HG03159 (cell line): ENCODE results near the gene TEAD3.

Experiments used
- ATAC-seq: cut with Tn5 transposase; IDR thresholded peaks from one replicate; pipeline ENCODE4 v1.9.1; 2021; ENCODE audit warnings: mild to moderate bottlenecking, moderate library complexity; ENCODE audit not compliant: unreplicated experiment

TEAD3 gene

DNA sequence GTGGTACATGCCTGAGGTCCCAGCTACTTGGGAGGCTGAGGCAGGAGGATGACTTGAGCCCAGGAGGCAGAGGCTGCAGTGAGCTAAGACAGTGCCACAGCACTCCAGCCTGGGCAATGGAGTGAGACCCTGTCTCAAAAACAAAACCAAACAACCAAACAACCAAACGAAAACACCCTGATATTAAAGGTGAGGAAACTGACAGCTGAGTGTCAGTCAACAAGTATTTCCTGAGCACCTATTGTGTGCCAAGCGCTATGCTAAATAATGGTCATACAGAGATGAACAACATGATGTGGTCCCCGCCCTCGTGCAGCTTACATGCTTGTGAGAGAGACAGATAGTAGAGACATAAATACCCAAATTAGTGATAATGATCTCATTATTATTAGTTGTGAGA is 17.7 kb upstream of the TEAD3 start:
- no peak for ATAC-seq

DNA sequence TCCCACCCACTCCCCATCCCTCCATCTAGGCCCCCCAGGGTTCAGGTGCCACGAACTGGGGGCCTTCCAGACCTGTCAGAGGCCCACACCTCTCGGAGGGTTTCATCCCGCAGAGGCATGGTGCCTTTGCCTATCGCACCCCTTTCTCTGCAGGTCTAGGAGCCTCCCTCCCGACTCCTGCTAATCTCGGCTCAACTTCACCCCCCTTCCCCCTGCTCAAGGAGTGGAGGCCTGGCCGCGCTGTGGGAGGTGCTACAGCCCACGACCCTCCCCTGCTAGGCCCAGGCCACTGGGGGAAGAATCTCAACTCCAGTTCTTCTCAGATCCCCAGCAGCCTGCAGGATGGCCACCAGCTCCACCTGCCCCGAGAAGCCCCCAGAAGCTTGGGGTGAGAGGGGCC is 15.9 kb upstream of the TEAD3 start, which contains the start of gene TULP1:
TSS of gene TULP1 (minus strand) at position 157 of the 400 bp plus-strand sequence. CDS start at position 119, 38 bp downstream.
- ATAC-seq: no peak

DNA sequence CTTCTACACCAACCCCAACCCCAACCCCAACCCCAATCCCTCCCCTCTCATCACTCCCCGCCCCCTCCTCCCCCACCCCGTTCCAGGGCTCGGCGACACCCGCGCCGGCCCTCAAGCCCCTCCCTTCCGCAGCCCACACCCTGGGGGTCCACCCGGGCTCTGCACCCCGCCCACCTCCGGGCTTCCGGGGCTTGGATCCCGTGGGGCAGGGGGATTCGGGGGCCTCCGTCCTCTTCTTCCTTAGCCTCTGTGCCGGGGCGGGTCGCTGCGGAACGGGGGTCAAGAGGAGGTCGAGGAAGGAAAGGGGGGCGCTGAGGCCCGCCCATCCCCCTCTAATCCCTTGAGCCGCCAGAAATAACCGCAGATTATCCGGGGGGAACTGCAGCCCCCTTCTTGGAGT is 15.1 kb upstream of the TEAD3 start:
- ATAC-seq: no peak

DNA sequence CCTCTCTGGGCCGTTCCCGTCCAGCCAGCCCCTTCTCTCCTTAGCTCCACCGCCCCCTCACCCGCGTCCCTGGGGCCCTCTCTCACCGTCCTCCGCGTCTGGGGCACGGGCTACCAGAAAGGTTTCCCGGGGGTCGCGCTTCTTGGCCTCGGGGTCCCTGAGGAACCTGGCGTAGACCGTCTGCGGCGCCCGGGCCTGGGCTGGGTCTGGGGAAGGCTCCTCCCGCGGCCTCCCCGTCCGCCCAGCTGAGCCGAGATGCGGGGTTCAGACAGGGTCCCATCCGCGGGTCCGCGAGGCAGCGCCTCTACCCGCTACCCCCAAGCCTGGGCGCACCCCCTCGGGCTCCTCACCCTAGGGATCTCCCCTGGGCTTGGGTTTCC is 14.7 kb upstream of the TEAD3 start:
- ATAC-seq: no peak

DNA sequence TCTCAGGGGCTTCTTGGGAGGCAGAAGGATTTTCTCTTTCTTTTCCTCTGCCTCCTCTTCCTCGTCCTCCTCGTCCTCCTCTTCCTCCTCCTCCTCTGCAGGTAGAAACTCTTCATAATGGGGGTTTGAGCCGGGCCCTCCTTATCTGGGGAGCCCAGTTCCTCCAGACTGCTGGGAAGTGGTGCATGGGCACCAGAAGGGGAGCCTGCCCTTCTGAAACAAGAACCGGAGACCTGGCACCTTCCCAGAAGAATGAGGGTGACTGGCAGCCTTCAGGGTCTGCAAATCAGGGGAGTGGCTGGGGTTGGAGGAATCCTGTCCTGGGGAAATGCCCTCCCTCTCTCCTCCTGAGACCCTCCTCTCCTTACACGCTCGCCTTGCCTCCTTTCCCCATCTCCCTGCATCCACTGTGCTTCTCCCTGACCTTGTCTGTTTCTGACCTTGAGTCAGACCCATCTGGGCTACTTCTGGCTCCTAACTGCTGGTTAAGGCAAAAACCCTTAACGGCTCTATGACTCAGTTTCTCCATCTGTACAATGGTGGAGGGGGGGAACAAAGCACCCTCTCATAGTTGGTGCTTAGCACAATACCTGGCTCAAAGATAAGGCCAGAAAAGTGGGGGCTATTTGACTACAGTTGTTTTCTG is 14.2 kb upstream of the TEAD3 start:
- no peak for ATAC-seq

DNA sequence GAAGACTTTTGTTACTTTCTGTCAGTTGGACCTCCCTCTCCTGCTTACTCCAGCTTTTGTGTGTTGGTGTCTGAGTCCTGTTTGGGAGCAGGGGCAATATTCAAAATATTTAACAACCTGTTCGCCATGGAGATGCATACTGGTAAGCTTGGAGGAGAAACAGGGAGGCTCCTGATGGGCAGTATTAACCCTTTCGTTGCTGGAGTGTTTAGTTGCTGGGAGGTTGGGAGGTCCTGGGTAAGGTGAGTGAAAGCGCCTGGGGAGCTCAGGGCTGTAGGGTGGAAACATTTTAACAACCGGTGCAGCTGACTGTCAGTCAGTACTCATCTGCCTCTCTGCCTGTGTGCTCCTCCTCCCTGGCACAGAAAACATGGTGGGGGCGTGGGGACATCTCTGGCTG is 11.7 kb upstream of the TEAD3 start:
- ATAC-seq: no peak

DNA sequence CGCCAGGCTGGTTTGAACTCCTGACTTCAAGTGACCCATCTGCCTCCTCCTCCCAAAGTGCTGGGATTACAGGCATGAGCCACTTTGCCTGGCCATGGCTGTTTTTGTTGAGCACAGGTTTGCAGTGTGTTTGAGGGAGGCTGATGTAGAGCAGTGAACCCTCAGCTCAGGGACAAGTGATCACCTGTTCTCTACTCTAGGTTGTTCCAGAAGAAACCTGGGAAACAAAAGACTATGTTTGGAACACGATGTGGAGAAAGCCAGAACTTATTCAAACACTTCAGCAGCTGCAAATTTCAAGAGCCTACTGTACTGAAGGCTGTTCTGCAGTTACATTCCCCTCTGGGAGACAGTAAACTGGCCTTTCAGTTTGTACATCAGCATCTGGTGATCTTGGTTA is 11.1 kb upstream of the TEAD3 start:
- no peak for ATAC-seq

DNA sequence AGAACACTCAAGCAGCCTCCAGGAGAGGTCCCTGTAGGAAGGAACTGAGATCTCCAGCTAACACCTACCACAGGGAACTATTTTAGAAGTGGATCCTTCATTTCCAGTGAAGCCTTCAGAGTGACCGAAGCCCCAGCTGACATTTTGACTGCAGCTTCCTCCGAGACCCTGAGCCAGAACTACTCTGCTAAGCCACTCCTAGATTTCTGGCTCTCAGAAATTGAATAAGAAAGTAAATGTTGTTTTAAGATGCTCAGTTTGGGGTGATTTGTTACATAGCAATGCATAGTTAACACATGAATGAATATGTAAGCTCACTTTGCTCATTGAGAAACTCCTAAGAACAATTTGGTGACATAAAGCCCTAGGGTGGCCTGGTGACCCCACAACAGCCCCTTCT is 10.3 kb upstream of the TEAD3 start:
- ATAC-seq: no peak

DNA sequence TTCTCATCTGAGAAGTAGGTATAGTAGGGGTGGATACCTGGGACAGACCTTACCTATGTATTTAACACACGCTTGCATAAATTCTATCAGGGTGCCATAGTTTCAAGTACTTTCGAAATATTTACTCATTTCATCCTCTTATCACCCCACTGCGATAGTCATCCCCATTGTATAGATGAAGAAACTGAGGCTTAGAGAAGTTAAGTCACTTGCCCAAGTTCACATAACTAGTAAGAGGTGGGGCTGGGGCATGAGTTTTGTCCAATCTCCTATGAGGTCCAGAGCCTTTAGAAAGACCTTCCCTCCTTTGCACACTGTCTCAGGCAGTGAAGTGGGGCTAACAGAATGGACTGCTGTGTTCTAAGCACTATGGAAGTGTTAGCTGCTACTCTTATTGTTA is 9.7 kb upstream of the TEAD3 start:
- no peak for ATAC-seq

DNA sequence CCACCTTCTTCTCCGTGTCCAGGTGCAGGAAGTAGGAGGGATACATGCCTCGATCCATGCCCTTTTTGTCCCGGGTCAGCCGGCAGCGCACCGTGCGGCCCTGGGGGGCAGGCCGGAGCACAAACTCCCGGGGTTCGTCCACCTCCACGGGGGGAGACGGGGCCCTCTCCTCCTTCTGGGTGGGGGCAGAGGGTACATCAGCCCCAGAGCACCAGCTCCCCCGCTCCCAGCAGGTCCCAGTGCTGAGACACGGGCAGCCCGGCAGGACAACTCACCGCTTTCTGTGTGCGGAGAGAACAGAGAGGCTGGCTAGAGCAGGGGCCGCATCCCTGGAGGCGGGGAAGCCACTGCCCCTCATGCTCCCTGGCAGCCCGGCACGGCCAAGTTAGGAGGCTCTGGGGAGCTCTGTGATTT is 9.1 kb upstream of the TEAD3 start:
- ATAC-seq: no peak

DNA sequence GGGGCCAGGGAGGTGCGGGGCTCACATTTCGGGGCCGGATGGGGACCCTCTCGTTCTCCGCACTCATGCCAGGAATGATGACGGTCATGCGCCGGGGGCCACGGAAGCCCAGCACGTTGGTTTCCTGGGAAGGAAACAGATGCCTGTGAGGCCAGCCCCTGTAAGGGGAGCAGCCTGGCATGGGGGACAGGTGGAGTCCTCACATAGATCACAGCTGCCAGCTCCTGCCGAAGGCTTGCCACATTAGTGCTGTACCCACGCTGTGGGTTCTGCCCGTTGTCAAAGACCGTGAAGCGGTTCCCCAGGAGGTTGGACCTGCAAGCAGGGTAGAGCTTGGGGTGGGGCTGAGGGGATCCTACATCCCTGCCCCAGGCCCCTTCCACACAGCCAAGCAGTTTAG is 6.7 kb upstream of the TEAD3 start:
- ATAC-seq: no peak

DNA sequence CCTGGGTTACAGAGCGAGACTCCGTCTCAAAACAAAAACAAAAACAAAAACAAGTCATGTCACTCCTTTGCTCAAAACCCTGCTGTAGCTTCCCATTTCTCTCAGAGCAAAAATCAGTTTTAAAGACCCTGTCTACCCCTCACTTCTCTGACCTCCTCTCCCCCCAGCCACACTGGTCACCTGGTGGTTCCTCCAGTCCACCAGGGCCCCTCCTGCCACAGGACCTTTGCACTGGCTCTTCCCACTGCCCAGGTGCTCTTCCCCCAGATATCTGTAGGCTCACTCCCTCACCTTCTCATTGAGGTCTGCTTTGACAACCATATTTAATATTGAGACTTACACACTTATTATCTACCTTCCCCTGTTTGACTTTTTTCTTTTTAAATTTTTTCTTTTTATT is 4.9 kb upstream of the TEAD3 start:
- ATAC-seq: no peak

DNA sequence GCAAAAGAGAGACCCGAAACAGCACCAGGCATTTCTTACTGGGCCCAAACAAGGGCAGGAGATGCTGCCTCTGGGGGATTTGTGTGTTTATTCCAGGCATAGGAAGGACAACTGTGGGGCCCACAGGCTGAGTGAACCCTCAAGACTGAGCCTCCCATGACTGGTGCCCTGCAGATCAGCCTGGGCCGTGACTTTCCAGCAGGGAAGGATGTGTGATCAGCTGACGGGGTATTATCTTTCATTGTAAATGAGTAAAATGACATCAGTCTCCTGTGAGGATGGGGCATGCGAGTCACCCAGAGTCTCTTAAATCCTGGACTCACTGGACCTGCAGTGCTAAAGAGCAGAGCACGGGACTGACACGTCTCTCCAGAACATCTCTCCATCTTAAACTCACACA is 3.9 kb upstream of the TEAD3 start:
- no peak for ATAC-seq

DNA sequence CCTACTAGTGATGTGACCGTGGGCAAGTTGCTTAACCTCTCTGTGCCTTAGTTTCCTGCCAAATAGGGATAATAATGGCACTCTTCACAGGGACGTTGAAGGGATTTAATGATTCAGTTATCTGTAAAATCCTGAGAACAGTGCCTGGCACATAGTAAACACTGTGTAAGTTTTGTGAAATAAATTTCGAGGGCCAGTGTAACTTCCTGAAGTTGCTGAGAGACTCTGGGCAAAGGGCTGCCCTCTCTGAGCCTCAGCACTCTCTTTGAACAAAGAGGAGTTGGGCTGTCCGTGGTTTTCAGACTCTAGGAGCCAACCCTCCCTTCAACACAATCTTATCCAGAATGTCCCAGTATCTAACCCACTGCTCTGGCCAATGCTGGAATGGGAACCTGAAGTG is 2.5 kb upstream of the TEAD3 start:
- ATAC-seq: no peak

DNA sequence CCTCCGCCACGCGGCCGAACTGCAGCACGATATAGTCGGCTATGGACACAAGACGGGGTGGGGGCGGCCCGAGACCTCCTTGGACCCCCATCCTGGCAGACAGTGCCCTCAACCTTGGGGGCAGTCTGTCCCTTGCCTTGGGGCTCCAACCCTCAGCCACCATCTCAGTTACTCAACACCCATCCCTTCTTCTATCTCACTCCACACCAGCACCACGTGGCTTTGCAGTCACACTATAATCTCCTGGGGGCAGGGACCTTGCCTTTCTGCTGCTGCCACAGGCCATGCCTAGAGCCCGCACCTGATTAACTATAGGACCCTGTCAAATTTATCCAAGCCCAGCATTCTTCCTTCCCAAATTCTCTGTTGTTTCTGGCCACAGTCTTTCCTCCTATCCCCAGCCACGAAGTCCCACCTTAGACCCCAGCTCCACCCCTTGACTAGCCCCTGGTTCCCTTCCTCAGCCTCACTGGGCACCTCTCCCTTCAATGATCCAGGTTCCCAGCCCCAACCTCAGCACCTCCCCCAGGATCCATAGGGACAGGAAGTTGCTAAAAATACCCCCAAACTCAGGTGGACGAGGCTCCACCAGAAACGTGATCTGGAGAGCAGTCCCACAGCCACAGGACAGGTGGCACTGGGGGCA is 1.7 kb upstream of the TEAD3 start:
- ATAC-seq: no peak

DNA sequence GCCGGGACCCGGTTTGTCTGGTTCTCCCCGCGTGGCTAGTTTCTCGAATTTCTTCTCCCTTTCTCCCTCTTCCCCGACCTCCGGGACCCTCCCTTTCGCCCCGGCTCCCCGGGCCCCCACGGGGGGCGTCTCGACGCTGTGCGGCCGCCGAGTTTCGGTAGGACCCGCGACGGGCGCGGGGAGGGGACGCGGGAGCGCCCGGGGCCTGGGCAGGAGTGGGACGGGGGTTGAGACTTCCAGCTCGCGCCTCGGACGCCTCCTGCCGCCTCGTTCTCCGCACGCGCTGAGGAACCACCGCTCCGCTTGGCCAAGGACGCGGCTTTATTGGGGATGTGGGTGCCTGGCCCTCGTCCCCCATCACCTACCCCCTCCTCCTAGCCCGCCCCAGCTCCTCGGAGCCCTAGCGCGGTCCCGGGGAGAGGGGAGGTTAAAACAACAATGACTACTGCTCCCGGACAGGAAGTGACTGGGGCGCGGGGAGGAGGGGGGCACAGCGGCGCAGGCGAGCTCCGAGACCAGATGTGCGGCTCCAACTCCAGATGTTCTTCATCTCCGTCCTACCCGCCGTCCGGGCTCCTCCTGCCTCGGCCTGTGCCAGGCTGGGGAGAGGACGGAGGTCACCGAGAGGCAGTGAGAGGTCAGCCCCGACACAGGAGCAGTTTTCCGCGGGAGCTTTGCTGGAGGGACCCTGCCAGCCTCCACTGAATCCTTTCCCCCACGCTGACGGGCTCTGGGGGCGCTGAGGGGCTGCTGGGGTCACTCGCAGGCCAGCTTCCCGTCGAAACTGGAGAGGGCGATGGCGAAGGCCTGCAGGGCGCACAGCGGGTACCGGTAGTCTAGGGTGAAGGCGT is 917 bp upstream of the TEAD3 start:
- no peak for ATAC-seq

DNA sequence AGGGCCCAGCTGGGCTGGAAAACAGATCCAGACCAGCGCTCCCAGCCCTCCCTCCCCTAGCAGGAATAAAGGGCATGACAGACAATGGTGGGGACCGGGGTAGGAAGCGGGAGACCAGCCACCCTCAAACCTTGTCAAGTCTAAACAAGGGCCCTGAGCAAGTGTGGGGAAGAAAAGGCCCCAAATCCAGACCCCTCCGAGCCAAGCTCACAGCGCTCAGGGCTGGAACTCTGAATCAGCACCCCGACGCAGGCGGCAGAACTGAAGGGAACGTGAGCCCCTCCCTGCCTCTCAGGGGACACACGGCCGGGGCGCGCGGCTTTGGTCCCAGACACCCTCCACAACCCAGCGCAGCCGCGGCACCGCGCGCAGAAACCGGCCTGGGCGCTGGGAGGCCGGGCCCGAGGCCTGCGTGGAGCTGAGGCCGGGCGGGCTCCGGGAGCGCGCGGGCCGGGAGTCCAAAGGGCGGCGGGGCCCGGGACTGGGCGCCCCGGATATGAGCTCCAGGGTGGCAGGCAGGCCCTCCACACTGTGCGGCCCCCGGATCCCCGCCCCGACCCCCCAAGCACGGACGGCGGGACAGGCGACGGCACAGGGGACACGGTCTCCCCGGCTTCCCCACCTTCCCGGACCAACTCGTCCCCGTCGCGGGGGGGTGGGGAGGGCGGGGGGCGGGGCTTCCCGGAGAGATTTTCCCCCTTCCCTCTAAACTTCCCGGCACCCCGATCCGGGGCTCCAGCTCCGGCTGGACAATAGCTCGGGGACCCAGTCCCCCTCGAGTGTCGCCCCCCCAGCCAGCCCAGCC is 641 bp downstream of the TEAD3 start:
- ATAC-seq: no peak

DNA sequence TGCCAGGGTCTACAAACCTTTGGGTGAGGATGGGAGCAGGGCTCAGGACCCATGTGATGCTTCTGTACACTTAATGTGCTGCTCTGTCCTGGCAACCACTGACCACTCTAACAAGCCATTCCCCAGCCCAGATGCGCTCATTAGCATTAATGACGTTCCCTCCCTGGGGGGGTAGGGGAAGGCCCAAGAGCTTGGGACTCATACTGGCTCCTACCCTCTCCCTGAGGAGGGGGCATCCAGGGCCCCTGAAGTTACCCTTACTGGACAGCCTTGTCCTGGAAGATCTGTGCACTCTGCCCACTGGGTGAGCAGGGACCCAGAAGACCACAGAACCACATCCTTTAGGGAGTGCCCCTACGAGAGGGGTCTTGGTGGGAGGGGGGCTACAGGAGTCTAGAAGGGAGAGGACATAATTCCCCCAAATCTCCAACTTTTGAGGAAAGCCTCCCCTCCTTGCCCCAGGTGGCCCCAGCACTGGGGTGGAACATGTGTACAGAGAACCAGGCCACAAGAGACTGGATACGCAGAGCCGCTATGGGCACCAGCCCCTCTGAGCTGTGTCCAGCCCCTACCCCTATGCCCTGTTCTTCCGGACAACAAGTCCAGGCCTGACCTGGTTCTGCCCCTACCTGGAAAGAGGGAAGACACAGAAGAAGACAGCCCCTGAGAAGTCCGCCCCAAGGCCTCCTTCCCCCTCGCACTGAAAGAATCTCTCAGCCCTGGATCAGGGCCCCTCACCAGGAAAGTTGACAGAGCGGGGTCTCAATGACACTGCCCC is 1.4 kb downstream of the TEAD3 start:
- no peak for ATAC-seq

DNA sequence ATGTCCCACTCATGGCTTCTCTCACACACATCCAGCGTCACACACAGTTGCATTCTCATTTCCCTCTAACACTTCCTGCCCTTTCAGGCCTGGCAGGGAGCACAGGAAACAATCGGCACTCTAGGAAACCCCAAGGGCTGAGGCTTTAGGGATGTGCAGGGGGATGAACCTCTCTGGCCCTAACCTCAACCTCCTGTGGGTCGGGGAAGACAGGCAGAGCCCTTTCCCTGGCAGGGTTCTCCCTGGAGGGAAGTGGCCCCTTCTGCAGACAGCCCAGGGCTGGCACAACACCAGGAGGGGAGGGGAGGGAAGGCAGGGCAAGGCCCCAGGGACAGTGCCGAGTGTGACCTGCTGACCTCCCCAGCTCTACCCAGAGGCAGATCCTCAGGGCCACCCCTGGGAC is 2.7 kb downstream of the TEAD3 start:
- ATAC-seq: no peak

DNA sequence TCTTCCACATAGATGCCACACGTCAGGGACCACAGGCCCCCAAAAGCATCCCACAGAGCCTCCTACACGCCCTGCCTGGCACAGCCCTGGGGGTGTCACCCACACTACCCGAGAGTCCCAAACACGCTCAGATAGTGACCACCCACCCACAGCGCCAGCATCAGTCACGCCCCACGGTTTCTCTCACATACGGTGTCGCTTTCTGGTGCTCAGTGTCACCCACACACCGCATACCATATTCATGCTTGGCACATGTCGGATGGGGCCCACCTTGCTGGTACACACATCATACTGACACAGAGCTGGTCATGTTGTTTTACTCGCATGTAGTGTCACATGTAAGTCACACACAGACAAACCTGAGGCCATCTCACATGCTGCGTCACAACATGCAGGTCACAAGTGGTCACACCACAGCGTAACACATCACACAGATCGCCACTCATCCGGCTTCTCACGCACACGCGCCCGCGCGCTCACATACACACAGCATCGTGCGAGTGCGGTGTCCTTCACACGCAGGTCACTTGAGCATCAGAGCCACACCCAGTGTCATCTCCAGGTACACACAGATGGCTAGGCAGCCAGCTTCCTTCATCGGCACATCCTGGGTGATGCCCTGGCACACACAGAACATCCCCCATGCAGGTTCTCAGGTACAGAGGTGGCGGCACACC is 3.4 kb downstream of the TEAD3 start:
- no peak for ATAC-seq
